ENCODE measurements around the gene SLC17A7. TPM values are rescaled to one million over a fixed set of nuclear protein-coding genes. Genes with fewer than 3 reads are reported as not detected.
"Not testable (repeated sequence)": the region's sequence is repeated elsewhere in the genome, so short reads cannot be mapped to it uniquely, and the experiment has no call there.

Gene SLC17A7
- total RNA-seq, 2 donors from 2014 or later = 0.22 to 0.33 TPM

GRCh38 chr19:49474542-49474924, 33.2 kb upstream of the SLC17A7 start:
- Mint-ChIP-seq H3K4me1 (peaks cover 5% of the 10 kb centered on the region), H3K36me3 (ENCODE audit: low read depth) (peaks cover 10% of the 10 kb centered on the region), H3K27me3 (ENCODE audit: insufficient read depth) (peaks cover 16% of the 10 kb centered on the region), H3K27ac (no peak overlapping the region), H3K9me3 (peaks cover 2% of the 10 kb centered on the region), H3K4me3 (peak overlapping the region; percentile 21)
- peaks cover 8% of the 10 kb centered on the region for H3K36me3 ChIP-seq (ENCODE audit: control insufficient read depth, insufficient read depth, low read length)
- H3K27me3 ChIP-seq (ENCODE audit: control insufficient read depth, insufficient read depth, low read length, poor library complexity, severe bottlenecking) = peaks cover 11% of the 10 kb centered on the region
- no peak for DNase-seq
- H3K4me3 ChIP-seq (ENCODE audit: low read length) = no peak overlapping the region
- no peak overlapping the region for H3K9ac ChIP-seq (ENCODE audit: extremely low read depth, low read length, poor library complexity, severe bottlenecking)
- no peak for TF ChIP-seq CTCF (conservative IDR thresholded peaks at IDR 0.05)
- WGBS, 2 experiments (ENCODE audit: insufficient coverage in 1 of 2, insufficient read length in 1 of 2) = 53 to 63% methylated on average over 7 to 11 of the region's 11 CpGs
- no peak overlapping the region for H3K27ac ChIP-seq (ENCODE audit: low read depth, low read length)
- no peaks in the 10 kb centered on the region for H3K4me1 ChIP-seq (ENCODE audit: control insufficient read depth, insufficient read depth, low read length)
- H3K9me3 ChIP-seq (ENCODE audit: control insufficient read depth, low read length) = no peaks in the 10 kb centered on the region

DNA sequence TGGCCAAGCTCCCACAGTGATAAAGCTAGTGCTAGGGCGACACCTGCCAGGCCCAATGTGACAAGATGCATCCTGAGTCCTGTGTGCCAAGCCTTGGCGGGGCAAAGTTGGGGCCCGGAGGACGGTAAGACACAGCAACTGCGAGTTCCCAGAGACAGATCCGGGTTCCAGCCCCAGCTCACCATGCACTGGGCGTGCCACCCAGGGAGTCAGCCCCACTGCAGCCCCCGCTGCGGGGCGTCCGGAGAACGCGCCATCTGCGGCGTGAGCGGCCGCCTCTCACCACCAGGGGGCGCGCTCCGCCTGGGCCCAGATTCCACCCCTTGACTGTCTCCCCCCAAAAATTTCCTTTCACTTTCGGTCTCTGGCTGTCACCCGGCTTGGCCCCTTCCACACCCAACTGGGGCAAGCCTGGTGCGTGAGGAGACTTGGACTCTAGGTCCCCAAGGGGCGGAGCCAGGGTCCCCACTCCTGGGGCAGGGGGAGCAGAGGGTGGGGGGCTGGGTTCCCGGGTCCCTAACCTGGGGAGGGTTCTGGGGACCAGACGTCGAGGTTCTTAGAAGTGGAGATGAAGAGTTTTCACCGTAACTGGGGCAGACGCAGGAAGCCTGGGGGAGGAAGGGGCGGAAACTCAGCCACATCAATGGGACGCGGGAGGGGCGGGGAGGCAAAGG, 32.7 kb upstream of the SLC17A7 start, which contains the start of gene FLT3LG:
TSS of gene FLT3LG (plus strand) at position 348 of the 674 bp plus-strand sequence. CDS start 425 bp downstream, outside the sequence.
- Mint-ChIP-seq H3K27me3 (ENCODE audit: insufficient read depth) (peaks cover 16% of the 10 kb centered on the region), H3K36me3 (ENCODE audit: low read depth) (peaks cover 13% of the 10 kb centered on the region), H3K27ac (no peak within 1 kb of the TSS), H3K4me3 (peak within 1 kb of the TSS; percentile 21), H3K4me1 (peaks cover 5% of the 10 kb centered on the region), H3K9me3 (peaks cover 2% of the 10 kb centered on the region)
- Histone ChIP-seq H3K9me3 (ENCODE audit: control insufficient read depth, low read length) (no peaks in the 10 kb centered on the region), H3K27ac (ENCODE audit: low read depth, low read length) (no peak within 1 kb of the TSS), H3K4me3 (ENCODE audit: low read length) (no peak within 1 kb of the TSS), H3K9ac (ENCODE audit: extremely low read depth, low read length, poor library complexity, severe bottlenecking) (no peak within 1 kb of the TSS), H3K36me3 (ENCODE audit: control insufficient read depth, insufficient read depth, low read length) (peaks cover 12% of the 10 kb centered on the region), H3K4me1 (ENCODE audit: control insufficient read depth, insufficient read depth, low read length) (no peaks in the 10 kb centered on the region), H3K27me3 (ENCODE audit: control insufficient read depth, insufficient read depth, low read length, poor library complexity, severe bottlenecking) (peaks cover 11% of the 10 kb centered on the region)
- DNase-seq = peak; percentile 83
- 28 to 29% methylated on average over 13 to 33 of the region's 33 CpGs for WGBS, 2 experiments (ENCODE audit: insufficient coverage in 1 of 2, insufficient read length in 1 of 2)
- peak; percentile 99 for TF ChIP-seq CTCF (conservative IDR thresholded peaks at IDR 0.05)

DNA sequence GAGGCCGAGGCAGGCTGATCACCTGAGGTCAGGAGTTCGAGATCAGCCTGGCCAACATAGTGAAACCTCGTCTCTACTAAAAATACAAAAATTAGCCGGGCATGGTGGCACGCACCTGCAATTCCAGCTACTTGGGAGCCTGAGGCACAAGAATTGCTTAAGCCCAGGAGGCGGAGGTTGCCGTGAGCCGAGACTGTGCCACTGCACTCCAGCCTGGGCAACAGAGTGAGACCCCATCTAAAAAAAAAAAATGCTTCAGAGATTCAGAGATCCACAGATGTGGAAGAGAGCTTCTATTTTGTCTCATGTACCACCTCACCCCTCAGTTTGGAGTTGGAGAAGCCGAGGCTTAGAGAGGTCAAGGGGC, 32.2 kb upstream of the SLC17A7 start:
- not testable (repeated sequence) for H3K9ac ChIP-seq (ENCODE audit: extremely low read depth, low read length, poor library complexity, severe bottlenecking); DNase-seq; H3K4me3 Mint-ChIP-seq; H3K4me1 ChIP-seq (ENCODE audit: control insufficient read depth, insufficient read depth, low read length); H3K4me3 ChIP-seq (ENCODE audit: low read length); H3K9me3 Mint-ChIP-seq; H3K27ac Mint-ChIP-seq; H3K9me3 ChIP-seq (ENCODE audit: control insufficient read depth, low read length); H3K4me1 Mint-ChIP-seq; H3K27ac ChIP-seq (ENCODE audit: low read depth, low read length)
- Mint-ChIP-seq H3K27me3 (ENCODE audit: insufficient read depth) (peaks cover 16% of the 10 kb centered on the region), H3K36me3 (ENCODE audit: low read depth) (peaks cover 16% of the 10 kb centered on the region)
- Histone ChIP-seq H3K36me3 (ENCODE audit: control insufficient read depth, insufficient read depth, low read length) (peaks cover 12% of the 10 kb centered on the region), H3K27me3 (ENCODE audit: control insufficient read depth, insufficient read depth, low read length, poor library complexity, severe bottlenecking) (peaks cover 11% of the 10 kb centered on the region)
- 75 to 88% methylated on average over 8 to 9 of the region's 9 CpGs for WGBS, 2 experiments (ENCODE audit: insufficient coverage in 1 of 2, insufficient read length in 1 of 2)
